DMS79 treated with DMSO at 0.1 percent for 48 hours (cell line): ENCODE results near the gene INTS6.

ENCODE experiments used
- DNase-seq: peaks from one replicate; lab custom pipeline; 2025; lab: John Stamatoyannopoulos, UW

The INTS6 gene

GRCh38 chr13:51342706-51343105 is 110.1 kb downstream of the INTS6 start:
- no peak for DNase-seq

- DNase-seq = no peak
Observed at GRCh38 chr13:51341791-51342190, 111.0 kb downstream of the INTS6 start.

GRCh38 chr13:51341232-51341631 is 111.6 kb downstream of the INTS6 start:
- no peak for DNase-seq

GRCh38 chr13:51339952-51340732 is 112.7 kb downstream of the INTS6 start:
- DNase-seq = no peak

- no peak for DNase-seq
Observed at GRCh38 chr13:51339354-51339753, 113.5 kb downstream of the INTS6 start, which contains the start of gene SERPINE3. Gene SERPINE3 (plus strand): TSS chr13:51339691. CDS start chr13:51341092, 1,401 bp downstream.

- DNase-seq = no peak
Observed at GRCh38 chr13:51336746-51337145, 116.1 kb downstream of the INTS6 start.

GRCh38 chr13:51333826-51334225 is 119.0 kb downstream of the INTS6 start:
- DNase-seq = no peak

GRCh38 chr13:51333421-51333820 is 119.4 kb downstream of the INTS6 start:
- no peak for DNase-seq

- no peak for DNase-seq
Observed at GRCh38 chr13:51332566-51333361, 120.1 kb downstream of the INTS6 start.

- no peak for DNase-seq
Observed at GRCh38 chr13:51331354-51331861, 121.4 kb downstream of the INTS6 start.

- no peak for DNase-seq
Observed at GRCh38 chr13:51330791-51331190, 122.0 kb downstream of the INTS6 start.

GRCh38 chr13:51329606-51330005 is 123.2 kb downstream of the INTS6 start:
- DNase-seq = no peak

- no peak for DNase-seq
Observed at GRCh38 chr13:51328488-51328887, 124.3 kb downstream of the INTS6 start.

- DNase-seq = no peak
Observed at GRCh38 chr13:51327961-51328360, 124.9 kb downstream of the INTS6 start.

GRCh38 chr13:51326777-51327176 is 126.1 kb downstream of the INTS6 start:
- no peak for DNase-seq

- no peak for DNase-seq
Observed at GRCh38 chr13:51325837-51326236, 127.0 kb downstream of the INTS6 start.

- DNase-seq = no peak
Observed at GRCh38 chr13:51324714-51325420, 128.0 kb downstream of the INTS6 start.

- no peak for DNase-seq
Observed at GRCh38 chr13:51323824-51324511, 128.9 kb downstream of the INTS6 start.

- no peak for DNase-seq
Observed at GRCh38 chr13:51322826-51323225, 130.0 kb downstream of the INTS6 start.

GRCh38 chr13:51321836-51322235 is 131.0 kb downstream of the INTS6 start:
- DNase-seq = no peak

- no peak for DNase-seq
Observed at GRCh38 chr13:51318876-51319275, 134.0 kb downstream of the INTS6 start.

- no peak for DNase-seq
Observed at GRCh38 chr13:51318015-51318414, 134.8 kb downstream of the INTS6 start.
